Neutrophil (primary cell): ENCODE measurements around the gene JMJD7.

Experiments
- H3K27ac ChIP-seq: fragments of 200-600 bp; sonication (generic); 2 replicates; pipeline ENCODE4 v1.5.1; 2016; ENCODE audit warnings: mild to moderate bottlenecking, moderate library complexity
- H3K27me3 ChIP-seq: fragments of 200-600 bp; sonication (generic); 2 replicates; pipeline ENCODE4 v1.6.0; 2016; ENCODE audit warnings: mild to moderate bottlenecking
- H3K36me3 ChIP-seq: fragments of 200-600 bp; sonication (generic); 2 replicates; pipeline ENCODE4 v1.5.1; 2017
- H3K4me1 ChIP-seq, 2 experiments: fragments of 200-600 bp in 1 of 2; sonication (generic) in 1 of 2; 1 replicate in 1 of 2; 2 replicates in 1 of 2; pipeline versions ENCODE4 v1.5.1 to v1.6.1; 2013 to 2016; ENCODE audit warnings: low read depth in 1 of 2, low read length in 1 of 2, mild to moderate bottlenecking in 1 of 2, moderate library complexity in 1 of 2; ENCODE audit not compliant: control insufficient read depth in 1 of 2, insufficient read depth in 1 of 2
- H3K4me3 ChIP-seq, 2 experiments: fragments of 200-600 bp in 1 of 2; sonication (generic) in 1 of 2; 1 replicate in 1 of 2; 2 replicates in 1 of 2; pipeline ENCODE4 v1.5.1; 2013 to 2016; ENCODE audit warnings: low read depth in 1 of 2, low read length in 1 of 2, mild to moderate bottlenecking in 1 of 2, moderate library complexity in 1 of 2
- H3K9me3 ChIP-seq: fragments of 200-600 bp; sonication (generic); 2 replicates; pipeline ENCODE4 v1.5.1; 2016
- CTCF ChIP-seq: fragments of 200-600 bp; sonication (generic); IDR thresholded peaks from 2 replicates; pipeline ENCODE4 v1.5.1; 2016; ENCODE audit warnings: antibody characterized with exemption

The JMJD7 gene

GRCh38 chr15:41790169-41790568 lies 37.7 kb upstream of the JMJD7 start:
- no peak for TF ChIP-seq CTCF
- Histone ChIP-seq H3K4me3 (no peak overlapping the region), H3K4me1 (no peaks in the 10 kb centered on the region), H3K36me3 (no peaks in the 10 kb centered on the region), H3K9me3 (no peaks in the 10 kb centered on the region), H3K27ac (no peak overlapping the region), H3K27me3 (no peaks in the 10 kb centered on the region)

GRCh38 chr15:41790756-41791546 lies 36.9 kb upstream of the JMJD7 start:
- H3K9me3 ChIP-seq, result no peaks in the 10 kb centered on the region
- TF ChIP-seq CTCF, result no peak
- no peaks in the 10 kb centered on the region for H3K27me3 ChIP-seq
- H3K27ac ChIP-seq, result no peak overlapping the region
- H3K4me1 ChIP-seq, result no peaks in the 10 kb centered on the region
- no peaks in the 10 kb centered on the region for H3K36me3 ChIP-seq
- no peak overlapping the region for H3K4me3 ChIP-seq

- no peaks in the 10 kb centered on the region for H3K36me3 ChIP-seq
- no peaks in the 10 kb centered on the region for H3K4me1 ChIP-seq
- no peak overlapping the region for H3K27ac ChIP-seq
- H3K27me3 ChIP-seq, result no peaks in the 10 kb centered on the region
- TF ChIP-seq CTCF, result no peak
- H3K9me3 ChIP-seq, result no peaks in the 10 kb centered on the region
- no peak overlapping the region for H3K4me3 ChIP-seq
Measured at GRCh38 chr15:41791547-41791937, 36.4 kb upstream of the JMJD7 start.

- no peak for TF ChIP-seq CTCF
- Histone ChIP-seq H3K4me3 (no peak overlapping the region), H3K4me1 (no peaks in the 10 kb centered on the region), H3K36me3 (no peaks in the 10 kb centered on the region), H3K27me3 (no peaks in the 10 kb centered on the region), H3K27ac (no peak overlapping the region), H3K9me3 (no peaks in the 10 kb centered on the region)
Measured at GRCh38 chr15:41792000-41792637, 35.8 kb upstream of the JMJD7 start.

GRCh38 chr15:41794081-41794480 lies 33.8 kb upstream of the JMJD7 start:
- no peaks in the 10 kb centered on the region for H3K4me1 ChIP-seq
- TF ChIP-seq CTCF, result no peak
- no peaks in the 10 kb centered on the region for H3K36me3 ChIP-seq
- no peak overlapping the region for H3K4me3 ChIP-seq
- no peak overlapping the region for H3K27ac ChIP-seq
- H3K9me3 ChIP-seq, result no peaks in the 10 kb centered on the region
- H3K27me3 ChIP-seq, result no peaks in the 10 kb centered on the region
